ENCODE measurements around the gene TRAPPC12. TPM values are rescaled to one million over a fixed set of nuclear protein-coding genes. Genes with fewer than 3 reads are reported as not detected.
"Not testable (repeated sequence)": the region's sequence is repeated elsewhere in the genome, so short reads cannot be mapped to it uniquely, and the experiment has no call there.

The TRAPPC12 gene
- total RNA-seq, 4 donors from 2014 or later = 78.2 to 341 (median 183) TPM

- Histone ChIP-seq H3K27me3 (no peaks in the 10 kb centered on the region), H3K4me3 (no peak overlapping the region), H3K9me3 (no peaks in the 10 kb centered on the region), H3K27ac (no peak overlapping the region), H3K4me1 (no peaks in the 10 kb centered on the region), H3K36me3 (no peaks in the 10 kb centered on the region)
- in situ Hi-C loops (cut with MboI; ENCODE audit: low pct_ligation_motif_present in 1 of 4, low pct_unique_long_range_greater_than_20kb in 1 of 4, low sequenced_read_pairs in 3 of 4) = no loop called here
- TF ChIP-seq, protein P1, sequence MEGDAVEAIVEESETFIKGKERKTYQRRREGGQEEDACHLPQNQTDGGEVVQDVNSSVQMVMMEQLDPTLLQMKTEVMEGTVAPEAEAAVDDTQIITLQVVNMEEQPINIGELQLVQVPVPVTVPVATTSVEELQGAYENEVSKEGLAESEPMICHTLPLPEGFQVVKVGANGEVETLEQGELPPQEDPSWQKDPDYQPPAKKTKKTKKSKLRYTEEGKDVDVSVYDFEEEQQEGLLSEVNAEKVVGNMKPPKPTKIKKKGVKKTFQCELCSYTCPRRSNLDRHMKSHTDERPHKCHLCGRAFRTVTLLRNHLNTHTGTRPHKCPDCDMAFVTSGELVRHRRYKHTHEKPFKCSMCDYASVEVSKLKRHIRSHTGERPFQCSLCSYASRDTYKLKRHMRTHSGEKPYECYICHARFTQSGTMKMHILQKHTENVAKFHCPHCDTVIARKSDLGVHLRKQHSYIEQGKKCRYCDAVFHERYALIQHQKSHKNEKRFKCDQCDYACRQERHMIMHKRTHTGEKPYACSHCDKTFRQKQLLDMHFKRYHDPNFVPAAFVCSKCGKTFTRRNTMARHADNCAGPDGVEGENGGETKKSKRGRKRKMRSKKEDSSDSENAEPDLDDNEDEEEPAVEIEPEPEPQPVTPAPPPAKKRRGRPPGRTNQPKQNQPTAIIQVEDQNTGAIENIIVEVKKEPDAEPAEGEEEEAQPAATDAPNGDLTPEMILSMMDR (IDR thresholded peaks at IDR 0.05) = no peak
- TF ChIP-seq POLR2AphosphoS5 (IDR thresholded peaks at IDR 0.05) = no peak
- TF ChIP-seq POLR2A (IDR thresholded peaks at IDR 0.05) = no peak
- TF ChIP-seq EP300 (IDR thresholded peaks at IDR 0.05; ENCODE audit: low read depth) = no peak
- DNase-seq = no peak
- intact Hi-C loops (cut with DNase I; ENCODE audit: low total_unique reads) = no loop called here
- 81 to 100% methylated on average over 1 to 13 of the region's 13 CpGs for WGBS, 2 donors (ENCODE audit: low coverage in 1 of 2)
These were observed 30.2 kb upstream of the TRAPPC12 start for GRCh38 chr2:3349211-3349693.

- 90 to 100% methylated on average over 3 of the region's 3 CpGs for WGBS, 2 donors (ENCODE audit: low coverage in 1 of 2)
- no peaks in the 10 kb centered on the region for H3K27me3 ChIP-seq
- H3K36me3 ChIP-seq = no peaks in the 10 kb centered on the region
- TF ChIP-seq, protein P1 (IDR thresholded peaks at IDR 0.05) = no peak
- no peak for TF ChIP-seq POLR2AphosphoS5 (IDR thresholded peaks at IDR 0.05)
- no peak for TF ChIP-seq EP300 (IDR thresholded peaks at IDR 0.05; ENCODE audit: low read depth)
- TF ChIP-seq POLR2A (IDR thresholded peaks at IDR 0.05) = no peak
- no peak for DNase-seq
- in situ Hi-C loops (cut with MboI; ENCODE audit: low pct_ligation_motif_present in 1 of 4, low pct_unique_long_range_greater_than_20kb in 1 of 4, low sequenced_read_pairs in 3 of 4) = no loop called here
- H3K4me3 ChIP-seq = no peak overlapping the region
- no peaks in the 10 kb centered on the region for H3K4me1 ChIP-seq
- intact Hi-C loops (cut with DNase I; ENCODE audit: low total_unique reads) = loop anchor here (10.0 kb wide), 1 partner anchor 290 kb away; no protein-coding TSS in a partner anchor
- no peak overlapping the region for H3K27ac ChIP-seq
- H3K9me3 ChIP-seq = no peaks in the 10 kb centered on the region
These were observed 24.5 kb upstream of the TRAPPC12 start for GRCh38 chr2:3354986-3355385.

- in situ Hi-C loops (cut with MboI; ENCODE audit: low pct_ligation_motif_present in 1 of 4, low pct_unique_long_range_greater_than_20kb in 1 of 4, low sequenced_read_pairs in 3 of 4) = no loop called here
- no peak overlapping the region for H3K27ac ChIP-seq
- TF ChIP-seq POLR2A (IDR thresholded peaks at IDR 0.05) (no peak), EP300 (IDR thresholded peaks at IDR 0.05; ENCODE audit: low read depth) (no peak)
- no peaks in the 10 kb centered on the region for H3K4me1 ChIP-seq
- WGBS, 2 donors (ENCODE audit: low coverage in 1 of 2) = 82 to 91% methylated on average over 5 to 8 of the region's 8 CpGs
- no peaks in the 10 kb centered on the region for H3K27me3 ChIP-seq
- H3K9me3 ChIP-seq = no peaks in the 10 kb centered on the region
- H3K36me3 ChIP-seq = no peaks in the 10 kb centered on the region
- no peak overlapping the region for H3K4me3 ChIP-seq
- no peak for DNase-seq
- intact Hi-C loops (cut with DNase I; ENCODE audit: low total_unique reads) = loop anchor here (10.0 kb wide), 1 partner anchor 291 kb away; no protein-coding TSS in a partner anchor
These were observed 23.4 kb upstream of the TRAPPC12 start for GRCh38 chr2:3355951-3356569.

GRCh38 chr2:3356799-3357198 is 22.7 kb upstream of the TRAPPC12 start:
- in situ Hi-C loops (cut with MboI; ENCODE audit: low pct_ligation_motif_present in 1 of 4, low pct_unique_long_range_greater_than_20kb in 1 of 4, low sequenced_read_pairs in 3 of 4) = no loop called here
- Histone ChIP-seq H3K4me3 (no peak overlapping the region), H3K9me3 (no peaks in the 10 kb centered on the region), H3K4me1 (no peaks in the 10 kb centered on the region), H3K27me3 (no peaks in the 10 kb centered on the region), H3K36me3 (no peaks in the 10 kb centered on the region), H3K27ac (no peak overlapping the region)
- no peak for TF ChIP-seq POLR2AphosphoS5 (IDR thresholded peaks at IDR 0.05)
- no peak for TF ChIP-seq EP300 (IDR thresholded peaks at IDR 0.05; ENCODE audit: low read depth)
- TF ChIP-seq POLR2A (IDR thresholded peaks at IDR 0.05) = no peak
- TF ChIP-seq, protein P1 (IDR thresholded peaks at IDR 0.05) = no peak
- WGBS, 2 donors (ENCODE audit: low coverage in 1 of 2) = 70 to 100% methylated on average over 1 to 2 of the region's 2 CpGs
- no peak for DNase-seq
- intact Hi-C loops (cut with DNase I; ENCODE audit: low total_unique reads) = loop anchor here (10.0 kb wide), 1 partner anchor 292 kb away; no protein-coding TSS in a partner anchor

DNA sequence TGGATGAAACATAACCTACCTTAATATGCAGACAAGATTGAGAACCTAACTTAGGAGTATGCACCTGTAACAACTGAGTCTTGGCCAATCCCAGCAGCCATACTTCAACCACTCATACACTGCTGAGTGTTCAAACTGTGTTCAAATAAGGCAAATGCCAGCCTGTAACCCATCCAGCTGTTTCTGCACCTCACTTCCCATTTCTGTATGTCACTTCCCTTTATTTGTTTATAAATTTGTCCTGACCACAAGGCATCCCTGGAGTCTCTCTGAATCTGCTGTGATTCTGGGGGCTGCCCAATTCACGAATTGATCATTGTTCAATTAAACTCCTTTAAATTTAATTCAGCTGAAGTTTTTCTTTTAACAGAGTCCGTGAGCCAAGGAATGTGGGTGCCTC is 22.0 kb upstream of the TRAPPC12 start:
- H3K9me3 ChIP-seq; H3K36me3 ChIP-seq; DNase-seq; H3K27ac ChIP-seq; H3K4me3 ChIP-seq; H3K27me3 ChIP-seq; in situ Hi-C loops (cut with MboI; ENCODE audit: low pct_ligation_motif_present in 1 of 4, low pct_unique_long_range_greater_than_20kb in 1 of 4, low sequenced_read_pairs in 3 of 4); H3K4me1 ChIP-seq: not testable (repeated sequence)
- WGBS, 2 donors (ENCODE audit: low coverage in 1 of 2) = 82 to 90% methylated on average over 2 of the region's 2 CpGs
- intact Hi-C loops (cut with DNase I; ENCODE audit: low total_unique reads) = loop anchor here (10.0 kb wide), 1 partner anchor 293 kb away; no protein-coding TSS in a partner anchor

Data from transverse colon (tissue), 4 donors.